ENCODE results near the gene RIMKLA.
A peak's percentile ranks its signal among the peaks of the same experiment; 100 is the strongest.

RIMKLA gene

GRCh38 chr1:42453386-42453785, 72.8 kb downstream of the RIMKLA start:
- TF ChIP-seq, protein P1, sequence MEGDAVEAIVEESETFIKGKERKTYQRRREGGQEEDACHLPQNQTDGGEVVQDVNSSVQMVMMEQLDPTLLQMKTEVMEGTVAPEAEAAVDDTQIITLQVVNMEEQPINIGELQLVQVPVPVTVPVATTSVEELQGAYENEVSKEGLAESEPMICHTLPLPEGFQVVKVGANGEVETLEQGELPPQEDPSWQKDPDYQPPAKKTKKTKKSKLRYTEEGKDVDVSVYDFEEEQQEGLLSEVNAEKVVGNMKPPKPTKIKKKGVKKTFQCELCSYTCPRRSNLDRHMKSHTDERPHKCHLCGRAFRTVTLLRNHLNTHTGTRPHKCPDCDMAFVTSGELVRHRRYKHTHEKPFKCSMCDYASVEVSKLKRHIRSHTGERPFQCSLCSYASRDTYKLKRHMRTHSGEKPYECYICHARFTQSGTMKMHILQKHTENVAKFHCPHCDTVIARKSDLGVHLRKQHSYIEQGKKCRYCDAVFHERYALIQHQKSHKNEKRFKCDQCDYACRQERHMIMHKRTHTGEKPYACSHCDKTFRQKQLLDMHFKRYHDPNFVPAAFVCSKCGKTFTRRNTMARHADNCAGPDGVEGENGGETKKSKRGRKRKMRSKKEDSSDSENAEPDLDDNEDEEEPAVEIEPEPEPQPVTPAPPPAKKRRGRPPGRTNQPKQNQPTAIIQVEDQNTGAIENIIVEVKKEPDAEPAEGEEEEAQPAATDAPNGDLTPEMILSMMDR (IDR thresholded peaks at IDR 0.05) = no peak
- Mint-ChIP-seq H3K36me3 (ENCODE audit: low read depth) (peaks cover 11% of the 10 kb centered on the region), H3K4me1 (peaks cover 22% of the 10 kb centered on the region), H3K4me3 (no peak overlapping the region), H3K27me3 (ENCODE audit: low read depth, poor library complexity) (no peaks in the 10 kb centered on the region), H3K27ac (no peak overlapping the region), H3K9me3 (no peaks in the 10 kb centered on the region)
- DNase-seq = no peak

DNA sequence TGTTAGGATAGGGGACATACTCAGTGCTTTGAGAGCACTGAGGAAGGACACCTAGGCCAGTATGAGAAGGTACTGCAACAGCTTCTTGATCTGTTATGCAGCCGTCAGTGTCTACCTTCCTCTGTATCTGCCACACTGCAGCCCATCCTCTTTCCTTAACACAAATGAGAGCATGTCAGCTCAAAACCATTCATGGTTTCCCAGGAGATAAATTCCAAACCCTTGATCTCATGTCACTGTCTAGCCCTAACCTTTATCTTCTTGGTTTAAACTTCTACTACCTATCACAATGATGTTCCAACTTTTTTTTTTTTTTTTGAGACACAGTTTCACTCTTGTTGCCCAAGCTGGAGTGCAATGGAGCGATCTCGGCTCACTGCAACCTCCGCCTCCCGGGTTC, 73.8 kb downstream of the RIMKLA start:
- Mint-ChIP-seq H3K4me3 (no peak overlapping the region), H3K27me3 (ENCODE audit: low read depth, poor library complexity) (no peaks in the 10 kb centered on the region), H3K9me3 (no peaks in the 10 kb centered on the region), H3K27ac (no peak overlapping the region), H3K36me3 (ENCODE audit: low read depth) (peaks cover 15% of the 10 kb centered on the region), H3K4me1 (peaks cover 23% of the 10 kb centered on the region)
- no peak for DNase-seq
- TF ChIP-seq, protein P1 (IDR thresholded peaks at IDR 0.05) = no peak

- TF ChIP-seq, protein P1 (IDR thresholded peaks at IDR 0.05) = no peak
- peaks cover 23% of the 10 kb centered on the region for H3K4me1 Mint-ChIP-seq
- H3K36me3 Mint-ChIP-seq (ENCODE audit: low read depth) = peaks cover 29% of the 10 kb centered on the region
- peak; percentile 86 for DNase-seq
- peak within 1 kb of the TSS; percentile 86 for H3K4me3 Mint-ChIP-seq
- no peaks in the 10 kb centered on the region for H3K27me3 Mint-ChIP-seq (ENCODE audit: low read depth, poor library complexity)
- peak within 1 kb of the TSS; percentile 98 for H3K27ac Mint-ChIP-seq
- H3K9me3 Mint-ChIP-seq = no peaks in the 10 kb centered on the region
Measured at GRCh38 chr1:42456010-42456753, 75.6 kb downstream of the RIMKLA start, which contains the start of the genes PPCS and ZMYND12. Gene PPCS, plus strand, starts transcription at chr1:42456543. Its CDS starts 23 bp downstream, at chr1:42456566. Gene ZMYND12, minus strand, starts transcription at chr1:42456022. Its CDS starts 25 bp downstream, at chr1:42455997.

DNA sequence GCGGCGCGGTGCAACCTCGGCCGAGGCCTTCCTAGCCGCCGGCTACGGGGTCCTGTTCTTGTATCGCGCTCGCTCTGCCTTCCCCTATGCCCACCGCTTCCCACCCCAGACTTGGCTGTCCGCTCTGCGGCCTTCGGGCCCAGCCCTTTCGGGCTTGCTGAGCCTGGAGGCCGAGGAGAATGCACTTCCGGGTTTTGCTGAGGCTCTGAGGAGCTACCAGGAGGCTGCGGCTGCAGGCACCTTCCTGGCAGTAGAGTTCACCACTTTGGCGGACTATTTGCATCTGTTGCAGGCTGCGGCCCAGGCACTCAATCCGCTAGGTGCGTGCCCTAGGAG, 76.1 kb downstream of the RIMKLA start:
- Mint-ChIP-seq H3K36me3 (ENCODE audit: low read depth) (peaks cover 29% of the 10 kb centered on the region), H3K27me3 (ENCODE audit: low read depth, poor library complexity) (no peaks in the 10 kb centered on the region), H3K27ac (peak overlapping the region; percentile 36), H3K9me3 (no peaks in the 10 kb centered on the region), H3K4me3 (peak overlapping the region; percentile 86), H3K4me1 (peaks cover 23% of the 10 kb centered on the region)
- TF ChIP-seq, protein P1 (IDR thresholded peaks at IDR 0.05) = no peak
- DNase-seq = no peak

- peaks cover 7% of the 10 kb centered on the region for H3K27me3 Mint-ChIP-seq (ENCODE audit: low read depth, poor library complexity)
- TF ChIP-seq, protein P1 (IDR thresholded peaks at IDR 0.05) = no peak
- peaks cover 29% of the 10 kb centered on the region for H3K36me3 Mint-ChIP-seq (ENCODE audit: low read depth)
- H3K4me1 Mint-ChIP-seq = peaks cover 41% of the 10 kb centered on the region
- no peak overlapping the region for H3K4me3 Mint-ChIP-seq
- no peak overlapping the region for H3K27ac Mint-ChIP-seq
- no peaks in the 10 kb centered on the region for H3K9me3 Mint-ChIP-seq
- no peak for DNase-seq
Measured at GRCh38 chr1:42461196-42461595, 80.6 kb downstream of the RIMKLA start.
